Rectal smooth muscle tissue (tissue), 1 donor: ENCODE measurements around the gene RNF212.
"Not testable (repeated sequence)": the region's sequence is repeated elsewhere in the genome, so short reads cannot be mapped to it uniquely, and the experiment has no call there.

Experiments
- H3K27ac ChIP-seq: one replicate; pipeline ENCODE4 v1.7.0; 2013; ENCODE audit warnings: low read depth, low read length, inconsistent platforms
- H3K27me3 ChIP-seq: one replicate; pipeline ENCODE4 v1.7.0; 2013; ENCODE audit warnings: low read length; ENCODE audit not compliant: control insufficient read depth, insufficient read depth
- H3K36me3 ChIP-seq: one replicate; pipeline ENCODE4 v1.7.0; 2013; ENCODE audit warnings: low read length; ENCODE audit not compliant: control insufficient read depth, insufficient read depth
- H3K4me1 ChIP-seq: one replicate; pipeline ENCODE4 v1.7.0; 2013; ENCODE audit warnings: low read length; ENCODE audit not compliant: control insufficient read depth, insufficient read depth
- H3K4me3 ChIP-seq: one replicate; pipeline ENCODE4 v1.7.0; 2013; ENCODE audit warnings: low read length
- H3K9ac ChIP-seq: one replicate; pipeline ENCODE4 v1.7.0; 2013; ENCODE audit warnings: low read length

Gene RNF212

GRCh38 chr4:1047106-1047975 lies 66.0 kb downstream of the RNF212 start:
- Histone ChIP-seq H3K4me1 (peaks cover 11% of the 10 kb centered on the region), H3K36me3 (no peaks in the 10 kb centered on the region), H3K27me3 (peaks cover 27% of the 10 kb centered on the region), H3K4me3 (peak overlapping the region; percentile 17), H3K9ac (no peak overlapping the region), H3K27ac (no peak overlapping the region)

GRCh38 chr4:1046581-1047011 lies 66.8 kb downstream of the RNF212 start:
- not testable (repeated sequence) for H3K27ac ChIP-seq, H3K36me3 ChIP-seq, H3K9ac ChIP-seq
- Histone ChIP-seq H3K4me1 (peaks cover 15% of the 10 kb centered on the region), H3K4me3 (peak overlapping the region; percentile 17), H3K27me3 (peaks cover 26% of the 10 kb centered on the region)

GRCh38 chr4:1045595-1046201 lies 67.7 kb downstream of the RNF212 start:
- Histone ChIP-seq H3K4me1 (peaks cover 15% of the 10 kb centered on the region), H3K9ac (no peak overlapping the region), H3K36me3 (no peaks in the 10 kb centered on the region), H3K27me3 (peaks cover 27% of the 10 kb centered on the region), H3K4me3 (no peak overlapping the region), H3K27ac (no peak overlapping the region)

GRCh38 chr4:1045193-1045594 lies 68.2 kb downstream of the RNF212 start:
- Histone ChIP-seq H3K4me1 (peaks cover 15% of the 10 kb centered on the region), H3K27me3 (peaks cover 27% of the 10 kb centered on the region), H3K4me3 (no peak overlapping the region), H3K36me3 (no peaks in the 10 kb centered on the region), H3K9ac (no peak overlapping the region), H3K27ac (no peak overlapping the region)

GRCh38 chr4:1044469-1045192 lies 68.7 kb downstream of the RNF212 start:
- Histone ChIP-seq H3K4me3 (no peak overlapping the region), H3K9ac (no peak overlapping the region), H3K27me3 (peaks cover 27% of the 10 kb centered on the region), H3K27ac (no peak overlapping the region), H3K4me1 (peaks cover 15% of the 10 kb centered on the region), H3K36me3 (no peaks in the 10 kb centered on the region)

GRCh38 chr4:1043651-1044468 lies 69.5 kb downstream of the RNF212 start:
- no peak overlapping the region for H3K4me3 ChIP-seq
- no peak overlapping the region for H3K9ac ChIP-seq
- H3K4me1 ChIP-seq = peaks cover 15% of the 10 kb centered on the region
- H3K27me3 ChIP-seq = peaks cover 27% of the 10 kb centered on the region
- H3K27ac ChIP-seq = no peak overlapping the region
- no peaks in the 10 kb centered on the region for H3K36me3 ChIP-seq

- H3K4me3 ChIP-seq = no peak overlapping the region
- H3K4me1 ChIP-seq = peaks cover 15% of the 10 kb centered on the region
- H3K9ac ChIP-seq = no peak overlapping the region
- no peak overlapping the region for H3K27ac ChIP-seq
- H3K27me3 ChIP-seq = peaks cover 27% of the 10 kb centered on the region
- no peaks in the 10 kb centered on the region for H3K36me3 ChIP-seq
These were observed 70.2 kb downstream of the RNF212 start for GRCh38 chr4:1043162-1043561.

- no peak overlapping the region for H3K9ac ChIP-seq
- no peak overlapping the region for H3K27ac ChIP-seq
- H3K36me3 ChIP-seq = no peaks in the 10 kb centered on the region
- H3K4me1 ChIP-seq = peaks cover 15% of the 10 kb centered on the region
- no peak overlapping the region for H3K4me3 ChIP-seq
- H3K27me3 ChIP-seq = peaks cover 27% of the 10 kb centered on the region
These were observed 70.9 kb downstream of the RNF212 start for GRCh38 chr4:1042352-1043055.

- H3K9ac ChIP-seq = no peak overlapping the region
- H3K4me3 ChIP-seq = peak overlapping the region; percentile 24
- no peak overlapping the region for H3K27ac ChIP-seq
- peaks cover 13% of the 10 kb centered on the region for H3K4me1 ChIP-seq
- H3K27me3 ChIP-seq = peaks cover 27% of the 10 kb centered on the region
- H3K36me3 ChIP-seq = no peaks in the 10 kb centered on the region
These were observed 71.4 kb downstream of the RNF212 start for GRCh38 chr4:1041936-1042330.

GRCh38 chr4:1041147-1041935 lies 72.0 kb downstream of the RNF212 start:
- H3K9ac ChIP-seq = no peak overlapping the region
- peaks cover 27% of the 10 kb centered on the region for H3K27me3 ChIP-seq
- peak overlapping the region; percentile 24 for H3K4me3 ChIP-seq
- no peaks in the 10 kb centered on the region for H3K36me3 ChIP-seq
- H3K27ac ChIP-seq = no peak overlapping the region
- H3K4me1 ChIP-seq = peaks cover 12% of the 10 kb centered on the region
